HUES48 (cell line): ENCODE data around the gene OR5M10.
A peak's percentile ranks its signal among the peaks of the same experiment; 100 is the strongest.
"Not testable (repeated sequence)": the region's sequence is repeated elsewhere in the genome, so short reads cannot be mapped to it uniquely, and the experiment has no call there.

Experiments used
- H3K27ac ChIP-seq: one replicate; pipeline ENCODE4 v1.7.0; 2013; ENCODE audit warnings: low read depth, low read length, inconsistent platforms
- H3K27me3 ChIP-seq: 2 replicates; pipeline ENCODE4 v1.6.1; 2013; ENCODE audit warnings: mild to moderate bottlenecking, low read length; ENCODE audit not compliant: control insufficient read depth, insufficient read depth
- H3K36me3 ChIP-seq: 2 replicates; pipeline ENCODE4 v1.6.1; 2013; ENCODE audit warnings: low read length; ENCODE audit not compliant: control insufficient read depth, insufficient read depth
- H3K4me1 ChIP-seq: 2 replicates; pipeline ENCODE4 v1.6.1; 2013; ENCODE audit warnings: mild to moderate bottlenecking, low read length; ENCODE audit not compliant: control insufficient read depth, insufficient read depth
- H3K4me3 ChIP-seq: 2 replicates; pipeline ENCODE4 v1.5.1; 2013; ENCODE audit warnings: mild to moderate bottlenecking, low read depth, low read length
- H3K9ac ChIP-seq: 2 replicates; pipeline ENCODE4 v1.6.1; 2013; ENCODE audit warnings: mild to moderate bottlenecking, low read depth, low read length, moderate library complexity
- H3K9me3 ChIP-seq: 2 replicates; pipeline ENCODE4 v1.6.1; 2013; ENCODE audit warnings: low read length; ENCODE audit not compliant: control insufficient read depth, insufficient read depth

OR5M10 gene

DNA sequence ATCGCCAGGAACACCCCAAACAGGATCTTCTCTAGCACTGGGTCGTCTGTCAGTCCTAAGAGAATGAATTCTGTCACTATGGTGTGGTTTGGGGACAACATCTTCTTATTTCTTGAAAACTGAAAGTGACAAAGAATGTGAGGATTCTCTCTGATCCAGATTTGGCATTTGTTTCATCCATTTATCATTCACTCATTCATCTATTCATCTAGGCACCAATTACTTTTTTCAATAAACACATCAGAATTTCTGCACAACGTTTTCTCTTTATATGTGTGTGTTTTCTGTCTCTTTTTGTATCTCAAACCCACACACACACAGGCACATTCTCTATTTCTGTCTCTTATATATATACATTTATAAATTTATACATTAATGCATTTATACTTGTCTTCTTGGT lies at the start of gene OR5M10:
OR5M10 (minus strand) TSS at position 101 of the 400 bp plus-strand sequence; CDS start at position 101, 0 bp downstream.
- Histone ChIP-seq H3K36me3 (no peaks in the 10 kb centered on the region), H3K9ac (no peak within 1 kb of the TSS), H3K27ac (no peak within 1 kb of the TSS), H3K27me3 (no peaks in the 10 kb centered on the region), H3K4me3 (no peak within 1 kb of the TSS), H3K4me1 (no peaks in the 10 kb centered on the region), H3K9me3 (no peaks in the 10 kb centered on the region)

- no peak overlapping the region for H3K9ac ChIP-seq
- H3K4me1 ChIP-seq: peaks cover 7% of the 10 kb centered on the region; the same call in 1 of the 2 replicates
- H3K4me3 ChIP-seq: no peak overlapping the region
- no peaks in the 10 kb centered on the region for H3K36me3 ChIP-seq
- H3K27me3 ChIP-seq: no peaks in the 10 kb centered on the region
- no peak overlapping the region for H3K27ac ChIP-seq
- H3K9me3 ChIP-seq: no peaks in the 10 kb centered on the region
Measured at GRCh38 chr11:56625946-56626345, 48.4 kb upstream of the OR5M10 start.

DNA sequence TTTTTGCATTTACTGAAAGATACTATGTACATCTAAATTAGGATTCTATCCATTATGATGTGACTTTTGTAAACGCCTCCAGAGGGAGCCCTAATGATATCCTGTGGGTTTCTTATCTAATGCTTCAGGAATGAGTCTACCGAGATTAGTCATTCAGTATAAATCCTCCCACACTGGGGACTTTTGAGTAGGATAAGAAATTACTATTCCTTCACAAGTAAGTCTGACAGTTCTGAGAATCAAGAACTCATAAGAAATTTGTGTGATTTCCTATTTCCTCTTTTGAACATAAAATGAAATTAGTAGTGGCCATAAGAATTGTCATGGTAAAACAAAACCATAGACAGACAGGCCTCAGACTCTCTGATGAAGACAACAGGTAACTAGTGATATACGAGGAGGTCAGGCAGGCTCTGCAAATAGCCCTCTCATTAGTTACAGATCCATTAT lies 47.2 kb upstream of the OR5M10 start:
- H3K36me3 ChIP-seq: no peaks in the 10 kb centered on the region
- H3K9me3 ChIP-seq: no peaks in the 10 kb centered on the region
- peaks cover 7% of the 10 kb centered on the region; the same call in 1 of the 2 replicates for H3K4me1 ChIP-seq
- peak overlapping the region; percentile 70 for H3K27ac ChIP-seq
- H3K27me3 ChIP-seq: no peaks in the 10 kb centered on the region
- H3K9ac ChIP-seq: no peak overlapping the region
- no peak overlapping the region for H3K4me3 ChIP-seq

DNA sequence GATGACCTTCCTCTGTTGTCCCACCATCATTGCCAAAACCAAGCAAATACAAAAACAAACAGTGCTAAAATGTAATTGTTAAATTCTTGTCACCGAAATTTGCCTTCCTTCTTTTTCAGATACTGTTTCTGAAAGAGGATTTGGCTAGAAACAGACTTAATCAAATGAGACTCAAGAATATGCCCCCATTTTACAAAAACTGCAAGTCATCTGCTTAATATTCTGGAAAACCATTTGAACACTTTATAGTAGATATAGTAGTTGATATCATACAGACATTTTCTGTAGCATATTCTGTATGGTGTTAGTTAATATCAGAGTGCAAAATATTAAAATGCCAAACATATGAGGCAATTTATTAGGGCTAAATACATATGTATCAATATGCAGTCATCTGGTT lies 33.7 kb upstream of the OR5M10 start:
- H3K4me3 ChIP-seq: no peak overlapping the region
- H3K27me3 ChIP-seq: no peaks in the 10 kb centered on the region
- no peaks in the 10 kb centered on the region for H3K4me1 ChIP-seq
- H3K27ac ChIP-seq: no peak overlapping the region
- H3K9me3 ChIP-seq: no peaks in the 10 kb centered on the region
- H3K9ac ChIP-seq: no peak overlapping the region
- H3K36me3 ChIP-seq: no peaks in the 10 kb centered on the region

GRCh38 chr11:56592088-56592717 lies 14.7 kb upstream of the OR5M10 start:
- H3K27me3 ChIP-seq, H3K36me3 ChIP-seq, H3K4me3 ChIP-seq, H3K9ac ChIP-seq, H3K4me1 ChIP-seq, H3K27ac ChIP-seq: not testable (repeated sequence)
- H3K9me3 ChIP-seq: peaks cover 14% of the 10 kb centered on the region

DNA sequence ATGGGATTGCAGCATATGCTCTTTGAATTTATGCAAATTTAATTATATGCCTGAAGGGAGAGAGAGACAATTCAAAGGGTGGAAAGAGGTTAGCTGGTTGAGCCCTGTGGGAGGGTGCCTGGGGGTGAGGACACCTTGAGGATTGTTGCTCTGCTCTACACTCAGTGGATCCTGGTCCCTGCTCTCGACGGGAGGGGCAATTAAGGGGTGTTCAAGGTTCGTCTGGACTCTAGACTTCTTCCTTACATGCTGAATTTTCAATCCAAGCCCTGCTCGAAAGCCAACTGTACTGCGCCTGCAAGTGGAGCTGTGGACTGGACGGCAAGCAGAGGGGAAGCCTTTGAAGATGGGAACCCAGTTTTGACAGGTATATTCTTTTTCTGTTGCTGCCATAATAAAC lies 18.9 kb downstream of the OR5M10 start:
- no peak overlapping the region for H3K9ac ChIP-seq
- H3K36me3 ChIP-seq: no peaks in the 10 kb centered on the region
- no peak overlapping the region for H3K27ac ChIP-seq
- no peaks in the 10 kb centered on the region for H3K27me3 ChIP-seq
- H3K9me3 ChIP-seq: peaks cover 5% of the 10 kb centered on the region; the same call in 1 of the 2 replicates
- no peak overlapping the region for H3K4me3 ChIP-seq
- no peaks in the 10 kb centered on the region for H3K4me1 ChIP-seq

- not testable (repeated sequence) for H3K27me3 ChIP-seq, H3K9me3 ChIP-seq, H3K4me3 ChIP-seq, H3K36me3 ChIP-seq, H3K27ac ChIP-seq, H3K4me1 ChIP-seq, H3K9ac ChIP-seq
Measured at GRCh38 chr11:56554691-56555090, 22.8 kb downstream of the OR5M10 start.

- H3K9ac ChIP-seq: no peak overlapping the region
- H3K27ac ChIP-seq: no peak overlapping the region
- H3K9me3 ChIP-seq: no peaks in the 10 kb centered on the region; the same call in 1 of the 2 replicates
- H3K36me3 ChIP-seq: no peaks in the 10 kb centered on the region
- no peaks in the 10 kb centered on the region for H3K4me1 ChIP-seq
- no peak overlapping the region for H3K4me3 ChIP-seq
- H3K27me3 ChIP-seq: no peaks in the 10 kb centered on the region
Measured at GRCh38 chr11:56545531-56545930, 32.0 kb downstream of the OR5M10 start.

DNA sequence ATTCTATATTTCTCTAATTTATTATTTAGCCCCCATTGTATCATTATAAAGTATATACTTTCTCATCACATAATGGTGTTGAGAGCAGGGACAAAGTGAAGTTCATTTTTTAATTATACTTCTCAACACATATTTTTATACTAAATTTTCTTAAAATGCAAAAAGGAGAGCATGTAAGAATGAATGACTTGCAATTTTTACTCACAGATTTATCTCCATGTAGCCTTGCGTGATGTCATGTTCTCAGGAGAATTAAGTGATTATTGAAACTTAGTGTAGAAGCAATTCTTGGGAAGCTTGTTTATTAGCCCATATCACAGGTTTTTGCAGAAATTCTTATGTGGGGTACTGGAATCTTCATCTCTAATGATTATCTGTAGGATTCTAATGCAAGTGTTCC lies 33.8 kb downstream of the OR5M10 start:
- H3K27me3 ChIP-seq: no peaks in the 10 kb centered on the region
- H3K4me1 ChIP-seq: no peaks in the 10 kb centered on the region
- no peaks in the 10 kb centered on the region; the same call in none of the 2 replicates for H3K9me3 ChIP-seq
- no peak overlapping the region for H3K4me3 ChIP-seq
- H3K36me3 ChIP-seq: no peaks in the 10 kb centered on the region
- H3K27ac ChIP-seq: no peak overlapping the region
- no peak overlapping the region for H3K9ac ChIP-seq

- Histone ChIP-seq H3K36me3 (no peaks in the 10 kb centered on the region), H3K4me1 (no peaks in the 10 kb centered on the region), H3K4me3 (no peak within 1 kb of the TSS), H3K9ac (no peak within 1 kb of the TSS), H3K9me3 (no peaks in the 10 kb centered on the region; the same call in none of the 2 replicates), H3K27ac (no peak within 1 kb of the TSS), H3K27me3 (no peaks in the 10 kb centered on the region)
Measured at GRCh38 chr11:56543157-56543556, 34.4 kb downstream of the OR5M10 start, which contains the start of gene OR5M11. TSS of gene OR5M11 (minus strand) at chr11:56543257. CDS start at chr11:56543257, 0 bp downstream.

DNA sequence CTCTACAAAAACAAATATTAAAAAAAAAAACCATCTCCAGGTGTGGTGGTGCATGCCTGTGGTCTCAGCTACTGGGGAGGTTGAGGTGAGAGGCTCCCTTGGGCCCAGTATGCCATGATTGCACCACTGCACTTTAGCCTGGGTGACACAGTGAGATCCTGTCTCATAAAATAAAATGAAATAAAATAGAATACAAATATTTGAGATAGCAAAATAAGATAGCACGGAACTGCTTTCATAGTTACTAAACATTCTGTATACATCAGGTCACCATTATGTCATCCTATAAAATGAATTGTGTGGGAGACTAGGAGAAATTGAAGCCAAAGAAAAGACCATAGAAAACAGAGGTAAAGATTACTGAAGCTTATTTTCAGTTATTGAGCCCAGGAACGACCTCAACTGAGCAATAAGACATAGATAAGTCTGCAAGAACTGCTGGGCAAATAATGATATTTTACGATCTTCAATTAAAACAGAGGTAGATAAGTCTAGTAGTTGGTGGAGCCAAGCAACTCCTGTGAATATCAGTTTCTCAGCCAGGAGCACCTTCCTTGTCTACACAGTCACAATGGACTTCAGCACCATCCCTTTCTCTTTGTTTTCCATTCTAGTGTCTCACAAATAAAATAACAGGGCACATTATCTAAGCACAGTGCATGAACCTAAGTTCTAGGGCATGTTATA lies 44.3 kb downstream of the OR5M10 start:
- Histone ChIP-seq H3K4me3 (no peak overlapping the region), H3K36me3 (no peaks in the 10 kb centered on the region), H3K27ac (no peak overlapping the region), H3K4me1 (no peaks in the 10 kb centered on the region), H3K9me3 (no peaks in the 10 kb centered on the region), H3K9ac (no peak overlapping the region), H3K27me3 (no peaks in the 10 kb centered on the region)
